ENCODE data around the gene ATXN7.

ATXN7 gene

GRCh38 chr3:63830526-63830925 lies 33.1 kb upstream of the ATXN7 start:
- TF ChIP-seq CTCF (IDR thresholded peaks at IDR 0.05; ENCODE audit: extremely low read depth, missing control alignments) = no peak

GRCh38 chr3:63832395-63832794 lies 31.3 kb upstream of the ATXN7 start:
- DNase-seq (ENCODE audit: low spot score) = no peak
- TF ChIP-seq CTCF (IDR thresholded peaks at IDR 0.05; ENCODE audit: extremely low read depth, missing control alignments) = no peak

More at GRCh38 chr3:63830526-63830925, 33.1 kb upstream of the ATXN7 start:
- DNase-seq (ENCODE audit: low spot score) = no peak

- no peak for TF ChIP-seq CTCF (IDR thresholded peaks at IDR 0.05; ENCODE audit: extremely low read depth, missing control alignments)
- DNase-seq (ENCODE audit: low spot score) = no peak
Observed at GRCh38 chr3:63841704-63842103, 22.0 kb upstream of the ATXN7 start.

GRCh38 chr3:63842127-63842526 lies 21.5 kb upstream of the ATXN7 start:
- TF ChIP-seq CTCF (IDR thresholded peaks at IDR 0.05; ENCODE audit: extremely low read depth, missing control alignments) = no peak
- no peak for DNase-seq (ENCODE audit: low spot score)

- DNase-seq (ENCODE audit: low spot score) = no peak
- TF ChIP-seq CTCF (IDR thresholded peaks at IDR 0.05; ENCODE audit: extremely low read depth, missing control alignments) = no peak
Observed at GRCh38 chr3:63845215-63845614, 18.5 kb upstream of the ATXN7 start.

- no peak for TF ChIP-seq CTCF (IDR thresholded peaks at IDR 0.05; ENCODE audit: extremely low read depth, missing control alignments)
- no peak for DNase-seq (ENCODE audit: low spot score)
Observed at GRCh38 chr3:63847718-63848450, 15.8 kb upstream of the ATXN7 start.

GRCh38 chr3:63849175-63849574 lies 14.5 kb upstream of the ATXN7 start:
- DNase-seq (ENCODE audit: low spot score) = no peak
- no peak for TF ChIP-seq CTCF (IDR thresholded peaks at IDR 0.05; ENCODE audit: extremely low read depth, missing control alignments)

Data from GM20000 (cell line).